OCI-LY3 (cell line): ENCODE measurements around the gene CTNNA3.

Experiments
- CTCF ChIP-seq: fragments of 200-600, 300-600 bp; sonication (generic); IDR thresholded peaks from 2 replicates; pipeline ENCODE4 v1.5.1; 2014; ENCODE audit warnings: antibody characterized with exemption, low read length, low read depth
- EZH2phosphoT487 ChIP-seq: fragments of 200-600 bp; shearing (Covaris generic); IDR thresholded peaks from 2 replicates; pipeline ENCODE4 v1.6.1; 2018; ENCODE audit warnings: antibody characterized with exemption, mixed run types, low read depth

DNA sequence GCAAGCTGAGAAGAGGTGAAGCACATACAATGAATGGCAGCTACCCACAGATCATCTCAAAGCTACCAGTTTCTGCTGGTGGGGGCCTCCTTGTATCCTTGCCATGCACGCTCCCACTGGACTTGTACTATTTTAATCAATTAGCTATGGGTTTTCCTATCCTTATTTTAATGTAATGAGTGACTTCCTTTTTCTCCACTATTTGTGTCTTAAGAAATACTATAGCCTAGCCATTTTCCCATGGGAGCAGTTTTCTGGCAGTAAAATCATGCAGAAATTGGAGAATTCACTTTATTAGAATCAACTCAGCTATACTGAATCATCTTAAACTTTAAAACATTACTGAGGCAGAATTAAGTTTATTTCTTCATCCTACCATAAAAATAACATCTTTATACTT lies 73.5 kb downstream of the CTNNA3 start:
- no peak for TF ChIP-seq CTCF
- TF ChIP-seq EZH2phosphoT487: no peak
